Activated T-cell treated with anti-CD3 and anti-CD28 coated beads for 4 hours (primary cell): ENCODE data around the gene FEM1B.

Experiments used
- DNase-seq: peaks from one replicate; pipeline ENCODE4 v3.0.0-alpha.2; 2020

FEM1B gene

GRCh38 chr15:68309024-68309423, 31.5 kb downstream of the FEM1B start:
- no peak for DNase-seq

GRCh38 chr15:68310178-68310803, 32.7 kb downstream of the FEM1B start:
- DNase-seq: no peak

- no peak for DNase-seq
Observed at GRCh38 chr15:68310804-68311463, 33.4 kb downstream of the FEM1B start.

DNA sequence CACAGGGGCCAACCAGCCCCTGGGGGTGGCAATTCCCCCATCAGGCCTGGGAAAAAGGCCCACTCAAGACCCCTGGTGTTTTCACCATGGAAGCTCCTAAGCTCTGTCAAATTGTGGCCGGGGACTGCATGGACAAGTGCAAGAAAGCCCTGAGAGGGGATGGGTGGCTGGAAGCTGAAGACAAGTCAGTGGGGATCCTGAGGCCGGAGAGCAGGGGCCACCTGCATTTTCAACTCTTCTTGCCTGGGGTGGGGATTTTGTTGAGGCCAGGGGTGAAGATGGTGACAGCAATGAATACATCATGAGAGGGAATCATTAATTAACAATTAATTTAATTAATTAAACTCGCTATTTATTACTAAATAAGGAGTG, 33.9 kb downstream of the FEM1B start:
- DNase-seq: no peak

DNA sequence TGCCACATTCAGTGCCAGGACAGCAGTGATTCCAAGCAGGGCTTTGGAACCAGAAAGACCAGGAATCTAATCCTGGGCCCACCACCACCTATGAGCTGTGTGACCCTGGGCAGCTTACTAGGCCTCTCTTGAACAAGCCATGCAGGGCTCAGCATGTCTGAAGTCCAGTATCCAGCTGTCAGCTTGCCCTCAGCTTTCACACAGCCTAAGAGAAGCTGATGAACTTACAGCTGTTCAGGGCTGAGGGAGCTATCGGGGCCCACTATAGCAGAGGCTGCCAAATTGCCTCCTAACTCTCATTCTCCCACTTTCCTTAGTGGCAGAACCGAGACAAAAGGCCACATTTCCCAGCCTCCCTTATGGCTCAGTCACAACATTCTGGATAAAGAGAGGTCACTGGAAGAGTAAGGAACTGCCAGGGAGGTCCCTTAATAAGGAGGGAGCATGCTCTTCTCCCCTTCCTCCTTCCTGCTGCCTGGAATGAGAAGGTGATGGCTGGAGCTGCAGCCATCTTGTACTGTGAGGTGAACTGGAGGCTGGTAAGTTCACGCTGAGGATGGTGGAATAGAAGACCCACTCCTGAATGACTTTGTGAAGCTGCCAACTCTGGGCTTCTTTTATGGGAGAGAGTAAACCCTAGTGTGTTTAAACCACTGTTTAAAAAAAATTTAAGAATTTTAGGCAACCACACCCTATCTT, 34.5 kb downstream of the FEM1B start:
- DNase-seq: no peak

GRCh38 chr15:68312701-68313204, 35.2 kb downstream of the FEM1B start:
- no peak for DNase-seq

- no peak for DNase-seq
Observed at GRCh38 chr15:68313501-68314410, 36.2 kb downstream of the FEM1B start.

DNA sequence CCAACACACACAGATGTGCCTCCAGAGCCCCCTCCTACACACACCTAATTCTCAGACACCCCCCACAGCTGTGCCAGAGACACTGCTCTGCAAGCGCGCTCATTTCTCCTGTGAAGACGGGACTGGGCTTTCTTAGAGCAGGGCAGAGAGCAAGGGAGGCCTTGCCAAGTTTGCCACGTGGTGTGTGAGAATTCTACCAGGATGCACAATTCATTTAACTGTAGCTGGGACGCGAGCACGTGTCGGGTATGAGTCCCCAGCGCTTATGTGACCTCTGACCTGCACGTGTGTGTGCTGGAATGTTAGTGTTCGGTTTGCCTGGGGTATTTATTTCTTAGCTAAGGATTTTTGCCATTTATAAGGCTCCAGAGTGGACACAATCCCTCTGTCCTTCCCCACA, 37.0 kb downstream of the FEM1B start:
- DNase-seq: no peak

- DNase-seq: no peak
Observed at GRCh38 chr15:68315035-68315434, 37.5 kb downstream of the FEM1B start.

- no peak for DNase-seq
Observed at GRCh38 chr15:68315495-68316031, 38.0 kb downstream of the FEM1B start.

- no peak for DNase-seq
Observed at GRCh38 chr15:68316061-68316804, 38.7 kb downstream of the FEM1B start.

GRCh38 chr15:68317281-68318007, 39.9 kb downstream of the FEM1B start:
- DNase-seq: no peak

- no peak for DNase-seq
Observed at GRCh38 chr15:68318008-68318835, 40.7 kb downstream of the FEM1B start.

- DNase-seq: no peak
Observed at GRCh38 chr15:68318931-68319909, 41.7 kb downstream of the FEM1B start.

- DNase-seq: no peak
Observed at GRCh38 chr15:68319997-68320396, 42.5 kb downstream of the FEM1B start.

- DNase-seq: no peak
Observed at GRCh38 chr15:68321229-68321628, 43.7 kb downstream of the FEM1B start.

GRCh38 chr15:68322796-68323195, 45.3 kb downstream of the FEM1B start:
- no peak for DNase-seq

GRCh38 chr15:68325726-68326125, 48.2 kb downstream of the FEM1B start:
- DNase-seq: no peak
